GM12878 (cell line): ENCODE results near the gene ACADM. TPM values are rescaled to one million over a fixed set of nuclear protein-coding genes. Genes with fewer than 3 reads are reported as not detected.

Experiments
- ATAC-seq: fragments of 200-7000 bp; cut with Tn5 transposase; 3 replicates; pipeline ENCODE4 v1.9.1; 2020; ENCODE audit warnings: mild to moderate bottlenecking, moderate library complexity
- BruUV-seq: library from RNA; stranded (reverse); fragments of 400-500 nt; replicated peaks from 2 replicates; lab custom pipeline; 2021; lab: Mats Ljungman, UMichigan
- CTCF ChIA-PET: fragments of 300-600 bp; sonication (Branson Sonifier 250); formaldehyde crosslinking; extraction: SDS; loops from one replicate; lab custom pipeline; 2021; ENCODE audit warnings: inconsistent platforms; lab: Yijun Ruan, JAX
- POLR2A ChIA-PET: fragments of 350-600 bp; formaldehyde crosslinking; extraction: SDS; loops from one replicate; lab custom pipeline; 2021; ENCODE audit warnings: inconsistent platforms; lab: Charles Lee
- RAD21 ChIA-PET: fragments of 300-600 bp; sonication (Branson Sonifier 250); formaldehyde crosslinking; loops from one replicate; lab custom pipeline; 2023; ENCODE audit warnings: antibody characterized with exemption; ENCODE audit not compliant: unreplicated experiment; lab: Charles Lee
- SMC1A ChIA-PET: fragments of 300-600 bp; sonication (Branson Sonifier 250); formaldehyde crosslinking; loops from one replicate; lab custom pipeline; 2023; ENCODE audit not compliant: unreplicated experiment, uncharacterized antibody; lab: Charles Lee
- DNase-seq: peaks from one replicate; pipeline ENCODE4 v3.0.0-alpha.2; 2011; ENCODE audit warnings: low read depth, low spot score
- FAIRE-seq: peaks from 3 replicates; lab custom pipeline; 2011; peaks lifted over from hg19 to GRCh38; lab: Jason Lieb, UNC
- H2AFZ ChIP-seq: 2 replicates; pipeline ENCODE4 v1.6.0; 2011; ENCODE audit warnings: low read depth, low read length, control low read depth; ENCODE audit not compliant: control insufficient read depth
- H3K27ac ChIP-seq: 2 replicates; pipeline ENCODE4 v1.5.1; 2011; ENCODE audit warnings: control low read depth; ENCODE audit not compliant: control insufficient read depth, insufficient read depth
- H3K27me3 ChIP-seq, 2 experiments: replicated peaks in 1 of 2; 2 replicates each; pipeline versions ENCODE4 v1.6.0 to v1.6.1; 2011; ENCODE audit warnings: low read length in 1 of 2; ENCODE audit not compliant: control insufficient read depth in 2 of 2, insufficient read depth in 2 of 2
- H3K36me3 ChIP-seq, 2 experiments: 2 replicates each; pipeline ENCODE4 v1.5.1; 2011; ENCODE audit warnings: low read length in 1 of 2; ENCODE audit not compliant: control insufficient read depth in 2 of 2, insufficient read depth in 2 of 2
- H3K4me1 ChIP-seq: 2 replicates; pipeline ENCODE4 v1.6.1; 2011; ENCODE audit warnings: mild to moderate bottlenecking, low read length, moderate library complexity, mixed read lengths; ENCODE audit not compliant: control insufficient read depth, insufficient read depth
- H3K4me2 ChIP-seq: 2 replicates; pipeline ENCODE4 v1.6.0; 2011; ENCODE audit warnings: control low read depth; ENCODE audit not compliant: control insufficient read depth, insufficient read depth
- H3K4me3 ChIP-seq: fragments of 200-600 bp; sonication (generic); 2 replicates; pipeline ENCODE4 v1.5.1; 2016
- H3K79me2 ChIP-seq: 2 replicates; pipeline ENCODE4 v1.6.0; 2011; ENCODE audit warnings: low read length; ENCODE audit not compliant: control insufficient read depth, insufficient read depth
- H3K9ac ChIP-seq: 2 replicates; pipeline ENCODE4 v1.8.0; 2011; ENCODE audit warnings: low read length, control low read depth, mixed read lengths; ENCODE audit not compliant: control insufficient read depth, insufficient read depth
- H3K9me3 ChIP-seq: replicated peaks from 3 replicates; pipeline ENCODE4 v1.5.1; 2011; ENCODE audit warnings: mild to moderate bottlenecking, low read length; ENCODE audit not compliant: control insufficient read depth, insufficient read depth
- H4K20me1 ChIP-seq: 2 replicates; pipeline ENCODE4 v1.6.0; 2011; ENCODE audit not compliant: control insufficient read depth, insufficient read depth
- CBFB ChIP-seq: IDR thresholded peaks from 2 replicates; pipeline ENCODE4 v1.6.1; 2016; ENCODE audit warnings: antibody characterized with exemption, low read depth
- CREB1 ChIP-seq: IDR thresholded peaks from 2 replicates; pipeline ENCODE4 v1.6.1; 2012; ENCODE audit warnings: low read depth, mild to moderate bottlenecking, inconsistent platforms
- FOS ChIP-seq: IDR thresholded peaks from 3 replicates; pipeline ENCODE4 v1.6.1; 2011; ENCODE audit warnings: borderline replicate concordance; ENCODE audit not compliant: insufficient read length; ENCODE audit errors: extremely low read depth
- IRF5 ChIP-seq: fragments of 450-650 bp; IDR thresholded peaks from 2 replicates; pipeline ENCODE4 v1.6.1; 2017; ENCODE audit warnings: borderline replicate concordance
- LARP7 ChIP-seq: fragments of 450-650 bp; IDR thresholded peaks from 2 replicates; pipeline ENCODE4 v1.6.1; 2017; ENCODE audit warnings: mild to moderate bottlenecking
- SIX5 ChIP-seq: IDR thresholded peaks from 2 replicates; pipeline ENCODE4 v1.6.1; 2011; ENCODE audit warnings: mild to moderate bottlenecking, low read depth, low read length, moderate library complexity; ENCODE audit not compliant: severe bottlenecking
- SREBF1 ChIP-seq: IDR thresholded peaks from 2 replicates; pipeline ENCODE4 v1.6.1; 2012; ENCODE audit warnings: mild to moderate bottlenecking, low read length
- STAT3 ChIP-seq: IDR thresholded peaks from 2 replicates; pipeline ENCODE4 v1.6.1; 2011; ENCODE audit warnings: low read depth, low read length, improper control_type of control experiment
- SUPT20H ChIP-seq: IDR thresholded peaks from 2 replicates; pipeline ENCODE4 v1.6.1; 2011; ENCODE audit warnings: low read depth, mild to moderate bottlenecking, low read length, moderate library complexity, borderline replicate concordance; ENCODE audit not compliant: control insufficient read depth
- WRNIP1 ChIP-seq: IDR thresholded peaks from 2 replicates; pipeline ENCODE4 v1.6.1; 2011; ENCODE audit warnings: low read depth, low read length, improper control_type of control experiment, borderline replicate concordance
- WGBS: methylation state at CpG from one replicate; pipeline ENCODE4 v1.1.6; 2016; ENCODE audit warnings: low lambda C conversion rate; ENCODE audit not compliant: insufficient replicate concordance, insufficient coverage; ENCODE audit errors: missing lambda C conversion rate; 5-methylcytosine and 5-hydroxymethylcytosine counted together
- in situ Hi-C: fragments of 300-500 bp; cut with MboI; formaldehyde crosslinking; loops from 9 replicates; pipeline ENCODE4 v1.14.3; 2018; ENCODE audit warnings: mixed read lengths
- intact Hi-C: fragments of 100-400 bp; cut with micrococcal nuclease; formaldehyde crosslinking; loops from one replicate; pipeline ENCODE4 v1.14.2; 2022; ENCODE audit not compliant: unreplicated experiment
- polyA plus RNA-seq, 11 experiments: library from polyadenylated mRNA; depleted of rRNA in 4 of 11; unstranded in 6 of 11; stranded (reverse) in 5 of 11; fragments of >200 nt; fragmentation: Nextera tagmentation in 4 of 11; fragmentation: Illumina TruSeq in 1 of 11; extraction: Ambion mirVana in 4 of 11; extraction: Trizol in 1 of 11; gene quantifications; 1 replicate in 1 of 11; 2 replicates in 10 of 11; pipeline versions ENCODE4 v1.2.1 to v1.2.3, GENCODE V29; 2011 to 2016; ENCODE audit warnings: inconsistent platforms in 2 of 11, missing spikeins in 2 of 11, low read depth in 1 of 11
- total RNA-seq, 4 experiments: library from RNA; depleted of rRNA in 3 of 4; stranded (reverse); fragments of >200 nt in 3 of 4; fragmentation: Illumina TruSeq in 1 of 4; extraction: Trizol in 1 of 4; gene quantifications; 2 replicates each; pipeline versions ENCODE4 v1.2.1 to v1.2.3, GENCODE V29; 2013 to 2021
- TF ChIP-seq, protein P1 (sequence below): fragments of 450-650 bp; IDR thresholded peaks from 2 replicates; pipeline ENCODE4 v1.6.1; 2018; ENCODE audit warnings: borderline replicate concordance, mild to moderate bottlenecking; ENCODE audit not compliant: partially characterized antibody
- TF ChIP-seq, protein P2 (sequence below): IDR thresholded peaks from 2 replicates; pipeline ENCODE4 v1.6.1; 2011; ENCODE audit warnings: borderline replicate concordance, low read depth, mild to moderate bottlenecking, moderate library complexity, low read length; ENCODE audit not compliant: insufficient read depth, poor library complexity, severe bottlenecking
- TF ChIP-seq, protein P3 (sequence below): fragments of 150-350 bp; IDR thresholded peaks from 2 replicates; pipeline ENCODE4 v1.6.1; 2014; ENCODE audit warnings: mild to moderate bottlenecking, low read depth, low read length

Gene ACADM
- total and polyA plus RNA-seq, 10 of the 15 experiments (the other 5 are each of a cell fraction or from before 2014, with no cell fraction given) = 119 to 245 (median 204) TPM

GRCh38 chr1:75811211-75811981 lies 86.9 kb downstream of the ACADM start:
- RAD21 ChIA-PET = no interaction called here
- Histone ChIP-seq H3K27ac (no peak overlapping the region), H4K20me1 (no peaks in the 10 kb centered on the region), H3K9ac (no peak overlapping the region), H3K4me2 (no peak overlapping the region), H2AFZ (no peak overlapping the region), H3K4me3 (no peak overlapping the region), H3K27me3 (no peaks in the 10 kb centered on the region), H3K36me3 (no peaks in the 10 kb centered on the region), H3K4me1 (no peaks in the 10 kb centered on the region), H3K79me2 (no peaks in the 10 kb centered on the region), H3K9me3 (no peaks in the 10 kb centered on the region)
- SMC1A ChIA-PET = no interaction called here
- POLR2A ChIA-PET = no interaction called here
- ATAC-seq (no peak), DNase-seq (no peak), FAIRE-seq (no peak)
- intact Hi-C loops = loop anchor here (5.0 kb wide), 1 partner anchor 139 kb away; no protein-coding TSS in a partner anchor
- 53% methylated on average over 1 of the region's 1 CpG for WGBS
- TF ChIP-seq SUPT20H = no peak
- TF ChIP-seq CBFB = no peak
- TF ChIP-seq SIX5 = no peak
- TF ChIP-seq, protein P1, sequence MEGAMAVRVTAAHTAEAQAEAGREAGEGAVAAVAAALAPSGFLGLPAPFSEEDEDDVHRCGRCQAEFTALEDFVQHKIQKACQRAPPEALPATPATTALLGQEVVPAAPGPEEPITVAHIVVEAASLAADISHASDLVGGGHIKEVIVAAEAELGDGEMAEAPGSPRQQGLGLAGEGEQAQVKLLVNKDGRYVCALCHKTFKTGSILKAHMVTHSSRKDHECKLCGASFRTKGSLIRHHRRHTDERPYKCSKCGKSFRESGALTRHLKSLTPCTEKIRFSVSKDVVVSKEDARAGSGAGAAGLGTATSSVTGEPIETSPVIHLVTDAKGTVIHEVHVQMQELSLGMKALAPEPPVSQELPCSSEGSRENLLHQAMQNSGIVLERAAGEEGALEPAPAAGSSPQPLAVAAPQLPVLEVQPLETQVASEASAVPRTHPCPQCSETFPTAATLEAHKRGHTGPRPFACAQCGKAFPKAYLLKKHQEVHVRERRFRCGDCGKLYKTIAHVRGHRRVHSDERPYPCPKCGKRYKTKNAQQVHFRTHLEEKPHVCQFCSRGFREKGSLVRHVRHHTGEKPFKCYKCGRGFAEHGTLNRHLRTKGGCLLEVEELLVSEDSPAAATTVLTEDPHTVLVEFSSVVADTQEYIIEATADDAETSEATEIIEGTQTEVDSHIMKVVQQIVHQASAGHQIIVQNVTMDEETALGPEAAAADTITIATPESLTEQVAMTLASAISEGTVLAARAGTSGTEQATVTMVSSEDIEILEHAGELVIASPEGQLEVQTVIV = no peak
- no peak for TF ChIP-seq IRF5
- no peak for TF ChIP-seq WRNIP1
- TF ChIP-seq LARP7 = no peak
- no peak for TF ChIP-seq FOS
- TF ChIP-seq STAT3 = no peak
- TF ChIP-seq, protein P2, sequence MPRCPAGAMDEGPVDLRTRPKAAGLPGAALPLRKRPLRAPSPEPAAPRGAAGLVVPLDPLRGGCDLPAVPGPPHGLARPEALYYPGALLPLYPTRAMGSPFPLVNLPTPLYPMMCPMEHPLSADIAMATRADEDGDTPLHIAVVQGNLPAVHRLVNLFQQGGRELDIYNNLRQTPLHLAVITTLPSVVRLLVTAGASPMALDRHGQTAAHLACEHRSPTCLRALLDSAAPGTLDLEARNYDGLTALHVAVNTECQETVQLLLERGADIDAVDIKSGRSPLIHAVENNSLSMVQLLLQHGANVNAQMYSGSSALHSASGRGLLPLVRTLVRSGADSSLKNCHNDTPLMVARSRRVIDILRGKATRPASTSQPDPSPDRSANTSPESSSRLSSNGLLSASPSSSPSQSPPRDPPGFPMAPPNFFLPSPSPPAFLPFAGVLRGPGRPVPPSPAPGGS = no peak
- TF ChIP-seq CREB1 = no peak
- TF ChIP-seq, protein P3, sequence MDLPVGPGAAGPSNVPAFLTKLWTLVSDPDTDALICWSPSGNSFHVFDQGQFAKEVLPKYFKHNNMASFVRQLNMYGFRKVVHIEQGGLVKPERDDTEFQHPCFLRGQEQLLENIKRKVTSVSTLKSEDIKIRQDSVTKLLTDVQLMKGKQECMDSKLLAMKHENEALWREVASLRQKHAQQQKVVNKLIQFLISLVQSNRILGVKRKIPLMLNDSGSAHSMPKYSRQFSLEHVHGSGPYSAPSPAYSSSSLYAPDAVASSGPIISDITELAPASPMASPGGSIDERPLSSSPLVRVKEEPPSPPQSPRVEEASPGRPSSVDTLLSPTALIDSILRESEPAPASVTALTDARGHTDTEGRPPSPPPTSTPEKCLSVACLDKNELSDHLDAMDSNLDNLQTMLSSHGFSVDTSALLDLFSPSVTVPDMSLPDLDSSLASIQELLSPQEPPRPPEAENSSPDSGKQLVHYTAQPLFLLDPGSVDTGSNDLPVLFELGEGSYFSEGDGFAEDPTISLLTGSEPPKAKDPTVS = no peak
- TF ChIP-seq SREBF1 = no peak
- in situ Hi-C loops = no loop called here
- CTCF ChIA-PET = interaction anchor here (0.6 to 1.4 kb wide), 2 partner anchors 12 to 31 kb away, joined by 3 to 4 read pairs; no protein-coding TSS in a partner anchor
- BruUV-seq = no TSS peak
